ENCODE data around the gene PSMF1.

DNA sequence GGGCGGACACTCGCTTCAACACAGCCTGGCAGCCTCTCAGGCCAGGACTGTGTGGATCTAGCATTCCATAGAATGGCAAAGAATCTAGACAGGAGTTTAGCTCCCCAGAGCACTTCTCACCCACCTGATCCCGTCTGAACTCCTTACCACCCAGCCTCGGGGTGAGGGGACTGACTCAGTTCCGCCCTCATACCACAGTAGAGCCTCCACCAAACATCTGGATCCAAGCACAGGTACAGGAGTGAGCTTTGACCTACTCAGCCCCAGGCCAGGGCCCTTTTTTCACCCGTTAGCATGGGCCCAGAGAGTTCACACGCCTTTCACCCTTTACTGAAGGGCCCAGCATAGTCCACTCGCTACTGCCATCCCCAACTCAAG, 715 bp downstream of the PSMF1 start:
- no peak for TF ChIP-seq YY1 (IDR thresholded peaks at IDR 0.05; ENCODE audit: extremely low read depth, insufficient replicate concordance, low read depth, low read length)
- TF ChIP-seq CTCF (IDR thresholded peaks at IDR 0.05 in 2 of 3, conservative IDR thresholded peaks at IDR 0.05 in 1 of 3; ENCODE audit: borderline replicate concordance in 1 of 3, insufficient read depth in 1 of 3, low read depth in 2 of 3, low read length in 2 of 3), result no peak
- no peak for TF ChIP-seq EZH2 (IDR thresholded peaks at IDR 0.05)
- no peak for TF ChIP-seq SP1 (IDR thresholded peaks at IDR 0.05; ENCODE audit: low read depth)
- no peak for TF ChIP-seq POLR2A (IDR thresholded peaks at IDR 0.05; ENCODE audit: borderline replicate concordance, extremely low read depth, insufficient read depth, insufficient read length)
- TF ChIP-seq, protein P1, sequence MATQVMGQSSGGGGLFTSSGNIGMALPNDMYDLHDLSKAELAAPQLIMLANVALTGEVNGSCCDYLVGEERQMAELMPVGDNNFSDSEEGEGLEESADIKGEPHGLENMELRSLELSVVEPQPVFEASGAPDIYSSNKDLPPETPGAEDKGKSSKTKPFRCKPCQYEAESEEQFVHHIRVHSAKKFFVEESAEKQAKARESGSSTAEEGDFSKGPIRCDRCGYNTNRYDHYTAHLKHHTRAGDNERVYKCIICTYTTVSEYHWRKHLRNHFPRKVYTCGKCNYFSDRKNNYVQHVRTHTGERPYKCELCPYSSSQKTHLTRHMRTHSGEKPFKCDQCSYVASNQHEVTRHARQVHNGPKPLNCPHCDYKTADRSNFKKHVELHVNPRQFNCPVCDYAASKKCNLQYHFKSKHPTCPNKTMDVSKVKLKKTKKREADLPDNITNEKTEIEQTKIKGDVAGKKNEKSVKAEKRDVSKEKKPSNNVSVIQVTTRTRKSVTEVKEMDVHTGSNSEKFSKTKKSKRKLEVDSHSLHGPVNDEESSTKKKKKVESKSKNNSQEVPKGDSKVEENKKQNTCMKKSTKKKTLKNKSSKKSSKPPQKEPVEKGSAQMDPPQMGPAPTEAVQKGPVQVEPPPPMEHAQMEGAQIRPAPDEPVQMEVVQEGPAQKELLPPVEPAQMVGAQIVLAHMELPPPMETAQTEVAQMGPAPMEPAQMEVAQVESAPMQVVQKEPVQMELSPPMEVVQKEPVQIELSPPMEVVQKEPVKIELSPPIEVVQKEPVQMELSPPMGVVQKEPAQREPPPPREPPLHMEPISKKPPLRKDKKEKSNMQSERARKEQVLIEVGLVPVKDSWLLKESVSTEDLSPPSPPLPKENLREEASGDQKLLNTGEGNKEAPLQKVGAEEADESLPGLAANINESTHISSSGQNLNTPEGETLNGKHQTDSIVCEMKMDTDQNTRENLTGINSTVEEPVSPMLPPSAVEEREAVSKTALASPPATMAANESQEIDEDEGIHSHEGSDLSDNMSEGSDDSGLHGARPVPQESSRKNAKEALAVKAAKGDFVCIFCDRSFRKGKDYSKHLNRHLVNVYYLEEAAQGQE (IDR thresholded peaks at IDR 0.05; ENCODE audit: low read depth), result no peak
